IMR-90 (cell line): ENCODE measurements around the gene LSMEM2. TPM values are rescaled to one million over a fixed set of nuclear protein-coding genes. Genes with fewer than 3 reads are reported as not detected.
A peak's percentile ranks its signal among the peaks of the same experiment; 100 is the strongest.

ENCODE experiments used
- ATAC-seq: fragments of 200-7000 bp; cut with Tn5 transposase; 2 replicates; pipeline ENCODE4 v1.9.1; 2020; ENCODE audit warnings: low read depth, mild to moderate bottlenecking, moderate library complexity
- BruUV-seq: library from RNA; stranded (reverse); fragments of 400-500 nt; replicated peaks from 2 replicates; lab custom pipeline; 2021; lab: Mats Ljungman, UMichigan
- CTCF ChIA-PET: fragments of 300-600 bp; formaldehyde crosslinking; extraction: SDS; loops from one replicate; lab custom pipeline; 2021; ENCODE audit warnings: antibody characterized with exemption; lab: Yijun Ruan, JAX
- POLR2A ChIA-PET: fragments of 300-600 bp; sonication (Branson Sonifier 250); formaldehyde crosslinking; loops from one replicate; lab custom pipeline; 2022; ENCODE audit warnings: antibody characterized with exemption; ENCODE audit not compliant: unreplicated experiment; lab: Charles Lee
- DNase-seq: peaks from one replicate; pipeline ENCODE4 v3.0.0; 2013
- H2AFZ ChIP-seq: replicated peaks from 2 replicates; pipeline ENCODE3; 2013; ENCODE audit warnings: low read length, mild to moderate bottlenecking; ENCODE audit not compliant: poor library complexity
- H2AK5ac ChIP-seq: 2 replicates; pipeline ENCODE4 v1.6.1; 2013; ENCODE audit warnings: low read depth, low read length, inconsistent platforms
- H2AK9ac ChIP-seq: replicated peaks from 2 replicates; pipeline ENCODE3; 2013; ENCODE audit warnings: mild to moderate bottlenecking, low read depth, low read length, moderate library complexity; ENCODE audit not compliant: poor library complexity
- H2BK120ac ChIP-seq: 2 replicates; pipeline ENCODE4 v1.6.1; 2013; ENCODE audit warnings: low read depth, low read length, inconsistent platforms
- H2BK15ac ChIP-seq: 3 replicates; pipeline ENCODE4 v1.6.1; 2013; ENCODE audit warnings: low read depth, low read length, inconsistent platforms
- H2BK20ac ChIP-seq: 2 replicates; pipeline ENCODE4 v1.6.1; 2013; ENCODE audit warnings: low read depth, mild to moderate bottlenecking, inconsistent platforms, low read length, moderate library complexity
- H2BK5ac ChIP-seq: 2 replicates; pipeline ENCODE4 v1.6.1; 2013; ENCODE audit warnings: mild to moderate bottlenecking, low read depth, low read length, inconsistent platforms; ENCODE audit not compliant: poor library complexity, severe bottlenecking
- H3K14ac ChIP-seq: replicated peaks from 2 replicates; pipeline ENCODE4 v1.6.1; 2013; ENCODE audit warnings: low read depth, low read length, inconsistent platforms
- H3K18ac ChIP-seq: 2 replicates; pipeline ENCODE4 v1.6.1; 2013; ENCODE audit warnings: low read depth, low read length, control low read depth
- H3K23ac ChIP-seq: 2 replicates; pipeline ENCODE4 v1.6.1; 2013; ENCODE audit warnings: low read depth, low read length, inconsistent platforms
- H3K27ac ChIP-seq: 2 replicates; pipeline ENCODE4 v1.5.1; 2013; ENCODE audit warnings: mild to moderate bottlenecking, control low read depth, low read length; ENCODE audit not compliant: insufficient read depth
- H3K27me3 ChIP-seq: 2 replicates; pipeline ENCODE4 v1.6.1; 2013; ENCODE audit warnings: low read length; ENCODE audit not compliant: control insufficient read depth, insufficient read depth
- H3K36me3 ChIP-seq: 2 replicates; pipeline ENCODE4 v1.6.1; 2013; ENCODE audit warnings: low read length, mixed read lengths; ENCODE audit not compliant: control insufficient read depth, insufficient read depth
- H3K4ac ChIP-seq: 2 replicates; pipeline ENCODE4 v1.6.1; 2013; ENCODE audit warnings: low read depth, low read length, inconsistent platforms
- H3K4me1 ChIP-seq: 2 replicates; pipeline ENCODE4 v1.6.1; 2013; ENCODE audit warnings: low read length, mixed read lengths; ENCODE audit not compliant: control insufficient read depth, insufficient read depth
- H3K4me2 ChIP-seq: 2 replicates; pipeline ENCODE4 v1.6.1; 2013; ENCODE audit warnings: low read depth, mild to moderate bottlenecking, control low read depth, low read length, moderate library complexity
- H3K4me3 ChIP-seq: 2 replicates; pipeline ENCODE4 v1.5.1; 2013; ENCODE audit warnings: low read depth, mild to moderate bottlenecking, control low read depth, low read length, moderate library complexity; ENCODE audit not compliant: insufficient read depth
- H3K56ac ChIP-seq: 2 replicates; pipeline ENCODE4 v1.6.1; 2013; ENCODE audit warnings: low read length, inconsistent platforms; ENCODE audit not compliant: insufficient read depth; ENCODE audit errors: extremely low read depth
- H3K79me1 ChIP-seq, 2 experiments: 2 replicates each; pipeline ENCODE4 v1.6.1; 2013; ENCODE audit warnings: low read length in 2 of 2, inconsistent platforms in 1 of 2, low read depth in 1 of 2
- H3K9ac ChIP-seq: 2 replicates; pipeline ENCODE4 v1.6.1; 2013; ENCODE audit warnings: low read depth, low read length, control low read depth
- H3K9me1 ChIP-seq: 2 replicates; pipeline ENCODE4 v1.6.1; 2013; ENCODE audit warnings: low read length, inconsistent platforms; ENCODE audit not compliant: insufficient read depth
- H3K9me3 ChIP-seq: 2 replicates; pipeline ENCODE4 v1.6.1; 2013; ENCODE audit warnings: low read length; ENCODE audit not compliant: control insufficient read depth, insufficient read depth
- H4K20me1 ChIP-seq: 2 replicates; pipeline ENCODE4 v1.6.1; 2013; ENCODE audit warnings: low read length, inconsistent platforms; ENCODE audit not compliant: insufficient read depth
- H4K5ac ChIP-seq: 2 replicates; pipeline ENCODE4 v1.6.1; 2013; ENCODE audit warnings: mild to moderate bottlenecking, low read depth, low read length, control low read depth
- H4K8ac ChIP-seq, 2 experiments: 2 replicates each; pipeline ENCODE4 v1.6.1; 2013; ENCODE audit warnings: low read depth in 2 of 2, low read length in 2 of 2, control low read depth in 1 of 2, inconsistent platforms in 1 of 2
- H4K91ac ChIP-seq: 2 replicates; pipeline ENCODE4 v1.6.1; 2013; ENCODE audit warnings: low read depth, low read length, inconsistent platforms; ENCODE audit not compliant: insufficient read depth
- BHLHE40 ChIP-seq: fragments of 150-350 bp; IDR thresholded peaks from 2 replicates; pipeline ENCODE4 v1.6.1; 2016; ENCODE audit warnings: mild to moderate bottlenecking, low read depth, low read length
- CEBPB ChIP-seq: IDR thresholded peaks from 2 replicates; pipeline ENCODE4 v1.6.1; 2012; ENCODE audit warnings: low read depth, low read length, improper control_type of control experiment
- CHD1 ChIP-seq: IDR thresholded peaks from 2 replicates; pipeline ENCODE4 v1.6.1; 2012; ENCODE audit warnings: low read depth, low read length, improper control_type of control experiment
- FOS ChIP-seq: fragments of 150-350 bp; IDR thresholded peaks from 2 replicates; pipeline ENCODE4 v1.6.1; 2016; ENCODE audit warnings: low read depth, low read length
- MAFK ChIP-seq: IDR thresholded peaks from 2 replicates; pipeline ENCODE4 v1.6.1; 2012; ENCODE audit warnings: low read depth, low read length, improper control_type of control experiment
- MAZ ChIP-seq: IDR thresholded peaks from 2 replicates; pipeline ENCODE4 v1.6.1; 2012; ENCODE audit warnings: low read depth, mild to moderate bottlenecking, low read length, improper control_type of control experiment, moderate library complexity, borderline replicate concordance
- MXI1 ChIP-seq: IDR thresholded peaks from 2 replicates; pipeline ENCODE4 v1.6.1; 2012; ENCODE audit warnings: low read depth, mild to moderate bottlenecking, low read length, moderate library complexity, borderline replicate concordance
- NFE2L2 ChIP-seq: fragments of 150-350 bp; IDR thresholded peaks from 2 replicates; pipeline ENCODE4 v1.6.1; 2016; ENCODE audit warnings: low read depth, mild to moderate bottlenecking, low read length
- POLR2A ChIP-seq: IDR thresholded peaks from 2 replicates; pipeline ENCODE4 v1.6.1; 2012; ENCODE audit warnings: mild to moderate bottlenecking, low read depth, low read length
- RAD21 ChIP-seq: IDR thresholded peaks from 2 replicates; pipeline ENCODE4 v1.6.1; 2012; ENCODE audit warnings: low read length, improper control_type of control experiment
- RCOR1 ChIP-seq: IDR thresholded peaks from 2 replicates; pipeline ENCODE4 v1.6.1; 2012; ENCODE audit warnings: mild to moderate bottlenecking, low read length, improper control_type of control experiment; ENCODE audit not compliant: insufficient replicate concordance
- RFX5 ChIP-seq: IDR thresholded peaks from 2 replicates; pipeline ENCODE4 v1.8.0; 2012; ENCODE audit warnings: low read depth, mild to moderate bottlenecking, low read length, moderate library complexity
- SMC3 ChIP-seq: fragments of 150-350 bp; IDR thresholded peaks from 2 replicates; pipeline ENCODE4 v1.6.1; 2016; ENCODE audit warnings: low read depth, mild to moderate bottlenecking, antibody characterized with exemption, low read length, moderate library complexity
- WGBS, 2 experiments: methylation state at CpG; one replicate each; pipeline versions ENCODE4 v1.1.5 to v1.1.7; 2013; ENCODE audit warnings: missing lambda C conversion rate in 2 of 2; ENCODE audit not compliant: insufficient read length in 1 of 2; ENCODE audit errors: extremely low coverage in 2 of 2; 5-methylcytosine and 5-hydroxymethylcytosine counted together
- dilution Hi-C: fragments of 300-500 bp; cut with HindIII; formaldehyde crosslinking; loops from one replicate; pipeline ENCODE4 v1.14.3; 2018; ENCODE audit warnings: low sequenced_read_pairs; ENCODE audit not compliant: unreplicated experiment
- in situ Hi-C: fragments of 300-500 bp; cut with MboI; formaldehyde crosslinking; loops from 3 replicates; pipeline ENCODE4 v1.14.3; 2019; ENCODE audit warnings: low sequenced_read_pairs, inconsistent platforms, mixed read lengths
- intact Hi-C: fragments of 100-400 bp; cut with micrococcal nuclease; formaldehyde crosslinking; loops from 2 replicates; pipeline ENCODE4 v1.10.0; 2022
- polyA plus RNA-seq, 3 experiments: library from polyadenylated mRNA; depleted of rRNA; stranded (reverse); fragments of >200 nt; gene quantifications; 2 replicates each; pipeline ENCODE4 v1.2.3, GENCODE V29; 2012; ENCODE audit warnings: low replicate concordance in 1 of 3
- total RNA-seq: library from RNA; depleted of rRNA; stranded (reverse); fragments of >200 nt; gene quantifications from 2 replicates; pipeline ENCODE4 v1.2.3, GENCODE V29; 2012
- TF ChIP-seq, protein P1 (sequence below): fragments of 150-350 bp; IDR thresholded peaks from 2 replicates; pipeline ENCODE4 v1.6.1; 2016; ENCODE audit warnings: low read depth, mild to moderate bottlenecking, low read length, moderate library complexity, borderline replicate concordance
- TF ChIP-seq, protein P2 (sequence below): fragments of 150-350 bp; IDR thresholded peaks from 2 replicates; pipeline ENCODE4 v1.6.1; 2017; ENCODE audit warnings: mild to moderate bottlenecking, antibody characterized with exemption, low read length, low read depth
- TF ChIP-seq, protein P3 (sequence below): conservative IDR thresholded peaks from 2 replicates; pipeline ENCODE4 v1.5.1; 2012; ENCODE audit warnings: mild to moderate bottlenecking, low read depth, low read length, improper control_type of control experiment

Gene LSMEM2
- total and polyA plus RNA-seq, 2 of the 4 experiments (the other 2 are of a cell fraction), result under 0.01 TPM; not detected in 1

DNA sequence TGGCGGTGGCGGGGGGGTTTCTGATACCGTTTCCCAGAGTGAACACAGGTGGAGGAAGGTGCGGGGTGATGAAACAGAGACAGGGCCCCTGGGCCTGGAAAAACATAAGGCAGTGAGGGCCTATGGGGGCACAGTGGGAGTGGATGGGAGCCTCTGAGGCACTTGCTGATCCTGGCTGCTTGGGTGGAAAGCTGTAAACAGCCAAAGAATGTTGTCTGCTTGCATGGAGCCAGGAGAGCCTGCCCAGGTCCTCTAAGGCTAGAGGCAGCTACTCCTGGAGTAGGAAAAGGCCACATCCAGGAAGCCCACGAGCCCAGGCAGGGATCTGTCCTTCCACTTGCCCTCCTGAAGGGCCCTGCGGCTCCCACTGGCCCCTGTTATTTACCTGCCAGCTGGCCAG is 12.9 kb upstream of the LSMEM2 start:
- Histone ChIP-seq H3K4me2 (no peak overlapping the region), H4K5ac (peak overlapping the region; percentile 94), H2BK5ac (peak overlapping the region; percentile 85), H4K20me1 (no peaks in the 10 kb centered on the region), H2AK9ac (peak overlapping the region; percentile 97), H3K4ac (peak overlapping the region; percentile 100), H2BK15ac (peak overlapping the region; percentile 97; the same call in 1 of the 3 replicates), H3K27ac (peak overlapping the region; percentile 97), H2BK20ac (peak overlapping the region; percentile 96), H3K27me3 (no peaks in the 10 kb centered on the region), H3K14ac (peak overlapping the region; percentile 93; the same call in 1 of the 2 replicates), H2BK120ac (peak overlapping the region; percentile 97), H3K4me3 (no peak overlapping the region), H3K79me1 (peaks cover 4 to 63% of the 10 kb centered on the region in 2 experiments; a peak in 3 of 4 replicates), H4K8ac (peak overlapping the region; percentile 94 to 99; a peak in 3 of 4 replicates), H3K9me3 (no peaks in the 10 kb centered on the region), H2AK5ac (peak overlapping the region; percentile 100), H3K4me1 (peaks cover 68% of the 10 kb centered on the region), H4K91ac (peak overlapping the region; percentile 99), H3K9ac (peak overlapping the region; percentile 61; the same call in 1 of the 2 replicates), H2AFZ (peak overlapping the region; percentile 44), H3K56ac (no peak overlapping the region), H3K9me1 (peaks cover 48% of the 10 kb centered on the region), H3K36me3 (no peaks in the 10 kb centered on the region), H3K18ac (peak overlapping the region; percentile 28; the same call in 1 of the 2 replicates), H3K23ac (0 out of 2 replicates have a peak overlapping the region, but pooled peaks have one; percentile 52)
- ATAC-seq (no peak), DNase-seq (no peak)
- in situ Hi-C loops, result no loop called here
- TF ChIP-seq, protein P1, sequence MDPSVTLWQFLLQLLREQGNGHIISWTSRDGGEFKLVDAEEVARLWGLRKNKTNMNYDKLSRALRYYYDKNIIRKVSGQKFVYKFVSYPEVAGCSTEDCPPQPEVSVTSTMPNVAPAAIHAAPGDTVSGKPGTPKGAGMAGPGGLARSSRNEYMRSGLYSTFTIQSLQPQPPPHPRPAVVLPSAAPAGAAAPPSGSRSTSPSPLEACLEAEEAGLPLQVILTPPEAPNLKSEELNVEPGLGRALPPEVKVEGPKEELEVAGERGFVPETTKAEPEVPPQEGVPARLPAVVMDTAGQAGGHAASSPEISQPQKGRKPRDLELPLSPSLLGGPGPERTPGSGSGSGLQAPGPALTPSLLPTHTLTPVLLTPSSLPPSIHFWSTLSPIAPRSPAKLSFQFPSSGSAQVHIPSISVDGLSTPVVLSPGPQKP, result no peak
- TF ChIP-seq POLR2A, result no peak
- no peak for TF ChIP-seq RFX5
- TF ChIP-seq, protein P2, sequence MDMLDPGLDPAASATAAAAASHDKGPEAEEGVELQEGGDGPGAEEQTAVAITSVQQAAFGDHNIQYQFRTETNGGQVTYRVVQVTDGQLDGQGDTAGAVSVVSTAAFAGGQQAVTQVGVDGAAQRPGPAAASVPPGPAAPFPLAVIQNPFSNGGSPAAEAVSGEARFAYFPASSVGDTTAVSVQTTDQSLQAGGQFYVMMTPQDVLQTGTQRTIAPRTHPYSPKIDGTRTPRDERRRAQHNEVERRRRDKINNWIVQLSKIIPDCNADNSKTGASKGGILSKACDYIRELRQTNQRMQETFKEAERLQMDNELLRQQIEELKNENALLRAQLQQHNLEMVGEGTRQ, result no peak
- TF ChIP-seq MAZ, result no peak
- TF ChIP-seq, protein P3, sequence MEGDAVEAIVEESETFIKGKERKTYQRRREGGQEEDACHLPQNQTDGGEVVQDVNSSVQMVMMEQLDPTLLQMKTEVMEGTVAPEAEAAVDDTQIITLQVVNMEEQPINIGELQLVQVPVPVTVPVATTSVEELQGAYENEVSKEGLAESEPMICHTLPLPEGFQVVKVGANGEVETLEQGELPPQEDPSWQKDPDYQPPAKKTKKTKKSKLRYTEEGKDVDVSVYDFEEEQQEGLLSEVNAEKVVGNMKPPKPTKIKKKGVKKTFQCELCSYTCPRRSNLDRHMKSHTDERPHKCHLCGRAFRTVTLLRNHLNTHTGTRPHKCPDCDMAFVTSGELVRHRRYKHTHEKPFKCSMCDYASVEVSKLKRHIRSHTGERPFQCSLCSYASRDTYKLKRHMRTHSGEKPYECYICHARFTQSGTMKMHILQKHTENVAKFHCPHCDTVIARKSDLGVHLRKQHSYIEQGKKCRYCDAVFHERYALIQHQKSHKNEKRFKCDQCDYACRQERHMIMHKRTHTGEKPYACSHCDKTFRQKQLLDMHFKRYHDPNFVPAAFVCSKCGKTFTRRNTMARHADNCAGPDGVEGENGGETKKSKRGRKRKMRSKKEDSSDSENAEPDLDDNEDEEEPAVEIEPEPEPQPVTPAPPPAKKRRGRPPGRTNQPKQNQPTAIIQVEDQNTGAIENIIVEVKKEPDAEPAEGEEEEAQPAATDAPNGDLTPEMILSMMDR, result no peak
- no peak for TF ChIP-seq RAD21
- no peak for TF ChIP-seq MAFK
- no peak for TF ChIP-seq CEBPB
- TF ChIP-seq BHLHE40, result no peak
- TF ChIP-seq SMC3, result no peak
- no peak for TF ChIP-seq MXI1
- no peak for TF ChIP-seq FOS
- no peak for TF ChIP-seq RCOR1
- no peak for TF ChIP-seq CHD1
- no peak for TF ChIP-seq NFE2L2
- 88% methylated on average over 6 of the region's 6 CpGs; no CpG with 5 or more reads in 1 of the 2 experiments for WGBS, 2 experiments
- ChIA-PET CTCF (interaction anchor here (0.5 kb wide), 1 partner anchor 29 kb away, joined by 3 read pairs; no protein-coding TSS in a partner anchor), POLR2A (no interaction called here)
- dilution Hi-C loops, result no loop called here
- BruUV-seq, result no TSS peak
- intact Hi-C loops, result no loop called here
